NK-92 (cell line): ENCODE results near the gene CABLES1.

Experiments used
- DNase-seq: peaks from one replicate; lab custom pipeline; 2025; ENCODE audit not compliant: unreplicated experiment; lab: John Stamatoyannopoulos, UW

CABLES1 gene

DNA sequence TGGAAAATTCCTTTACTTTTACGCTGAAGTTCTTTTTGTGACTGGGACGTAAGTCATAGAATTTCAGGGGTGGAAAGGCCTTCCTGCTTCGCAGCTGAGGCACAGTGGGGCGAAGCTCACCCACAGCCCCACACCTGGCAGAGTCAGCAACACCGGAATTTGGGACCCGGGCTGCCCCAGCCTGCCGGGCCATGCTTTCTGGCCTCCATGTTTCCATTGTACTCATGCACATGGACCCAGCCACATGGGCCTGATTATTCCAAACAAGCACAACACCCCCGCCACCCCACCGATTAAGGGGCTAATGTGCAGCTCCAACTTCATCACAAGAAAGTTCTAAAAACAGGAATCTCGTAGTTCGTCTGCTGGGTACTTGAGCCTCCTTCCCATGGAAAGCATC, 82.5 kb downstream of the CABLES1 start:
- no peak for DNase-seq

DNA sequence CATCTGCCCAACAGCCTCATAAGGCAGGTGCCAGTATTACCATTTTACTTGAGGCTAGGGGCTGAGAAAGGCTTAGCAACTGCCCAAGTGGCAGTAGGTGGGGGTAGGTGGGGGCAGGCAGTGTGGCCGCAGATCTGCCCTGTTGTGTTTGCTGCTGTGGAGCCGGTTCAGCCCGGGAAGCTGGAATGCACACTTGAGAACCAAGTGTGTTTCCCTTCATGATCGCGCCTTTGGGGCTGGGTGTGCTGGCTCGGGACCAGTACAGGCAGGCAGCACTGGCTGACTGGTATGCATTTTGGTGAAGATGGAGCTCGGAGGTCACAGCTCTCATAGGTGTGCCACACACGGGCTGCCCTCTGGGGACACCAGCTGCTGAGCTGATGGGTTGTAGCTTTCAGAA, 85.1 kb downstream of the CABLES1 start:
- no peak for DNase-seq

DNA sequence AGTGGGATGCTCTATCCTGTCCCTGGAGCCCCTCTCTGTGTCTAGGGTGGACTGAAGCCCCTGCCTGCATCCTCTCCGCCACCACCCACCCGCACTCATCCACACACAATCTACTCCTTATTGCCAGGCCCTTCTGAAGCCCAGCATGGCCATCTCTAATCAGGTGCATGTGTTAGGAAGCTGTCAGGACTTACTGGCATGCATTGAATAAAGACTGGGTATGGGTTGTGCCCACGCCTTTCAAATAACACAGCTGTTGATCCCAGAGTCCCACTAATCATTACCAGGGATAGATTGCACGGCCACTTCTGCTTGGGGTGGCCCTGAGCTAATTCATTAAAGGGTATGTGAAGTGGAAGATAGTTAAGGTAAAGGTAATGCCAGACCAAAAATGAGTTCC, 88.4 kb downstream of the CABLES1 start:
- DNase-seq: no peak

DNA sequence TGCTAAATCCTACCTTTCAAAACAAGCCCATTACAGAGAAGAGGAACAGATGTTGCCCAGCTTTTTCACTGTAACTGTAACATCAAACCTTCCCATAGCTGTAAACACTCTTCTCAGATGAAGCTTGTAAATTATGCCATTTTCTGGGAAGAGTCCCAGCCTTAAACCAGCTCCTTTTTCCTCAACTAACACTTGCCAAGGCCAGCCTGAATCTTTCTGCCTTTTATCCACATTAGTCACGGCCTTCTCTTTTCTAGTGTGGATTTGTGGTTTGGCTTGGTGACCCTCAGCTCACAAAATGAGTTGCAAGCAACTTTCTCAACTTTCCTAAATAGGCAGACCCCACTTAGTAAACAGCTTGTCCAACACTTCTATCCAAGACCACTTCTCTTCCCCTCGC, 90.2 kb downstream of the CABLES1 start:
- DNase-seq: no peak

DNA sequence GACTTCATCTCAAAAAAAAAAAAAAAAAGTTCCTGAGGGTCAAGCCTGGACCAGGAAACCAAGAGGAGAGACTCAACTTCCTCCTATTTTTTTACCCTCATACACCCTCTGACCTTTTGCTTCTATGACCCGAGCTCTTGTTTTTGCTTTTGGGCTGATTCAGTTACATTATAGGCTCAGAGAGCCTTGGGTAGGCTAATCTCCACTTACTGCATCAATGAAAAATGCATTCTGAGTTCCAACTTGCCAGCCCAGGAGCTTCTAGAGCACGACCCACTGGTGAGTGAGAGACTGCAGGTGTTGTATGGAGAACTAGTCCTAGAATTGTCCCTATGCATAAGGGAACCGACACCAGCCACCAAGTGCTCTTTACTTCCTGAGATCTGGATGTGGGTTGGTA, 91.1 kb downstream of the CABLES1 start:
- no peak for DNase-seq

DNA sequence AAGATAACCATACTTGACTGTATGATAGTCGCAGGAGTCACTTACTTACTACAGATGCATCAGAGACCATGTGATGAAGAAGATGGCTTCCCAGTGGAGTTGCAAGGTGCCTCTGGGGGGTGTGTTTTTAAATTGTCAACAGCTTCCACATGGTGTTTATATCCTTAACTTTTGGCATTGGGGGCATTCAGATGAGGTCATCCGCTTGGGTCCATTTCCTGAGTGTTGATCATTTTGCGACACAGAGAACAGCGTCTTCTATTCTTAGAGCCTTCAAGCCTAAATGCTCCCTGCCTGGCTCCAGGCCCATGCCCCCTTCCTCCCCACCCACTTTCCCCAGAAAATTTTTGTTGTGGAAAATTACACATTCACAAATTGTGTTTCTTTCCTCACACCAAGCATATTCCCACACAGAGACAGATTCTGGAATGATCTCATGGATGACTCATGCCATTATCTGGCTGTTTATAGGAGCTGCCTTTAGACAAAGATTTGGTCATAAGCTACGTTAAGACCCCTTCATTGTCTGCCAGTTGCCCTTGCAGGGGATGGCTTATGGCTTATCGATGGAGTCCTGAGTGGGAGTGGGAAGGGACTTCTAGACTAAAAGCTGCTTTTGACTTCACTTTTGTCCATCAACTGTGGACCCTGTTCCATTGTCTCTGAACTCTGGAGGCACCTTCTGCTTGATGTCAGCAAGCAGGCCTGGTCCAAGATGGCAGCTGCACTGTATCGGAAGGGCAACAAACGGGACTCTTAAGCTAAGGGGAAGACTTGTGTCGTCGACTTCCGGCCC, 91.8 kb downstream of the CABLES1 start:
- DNase-seq: no peak

DNA sequence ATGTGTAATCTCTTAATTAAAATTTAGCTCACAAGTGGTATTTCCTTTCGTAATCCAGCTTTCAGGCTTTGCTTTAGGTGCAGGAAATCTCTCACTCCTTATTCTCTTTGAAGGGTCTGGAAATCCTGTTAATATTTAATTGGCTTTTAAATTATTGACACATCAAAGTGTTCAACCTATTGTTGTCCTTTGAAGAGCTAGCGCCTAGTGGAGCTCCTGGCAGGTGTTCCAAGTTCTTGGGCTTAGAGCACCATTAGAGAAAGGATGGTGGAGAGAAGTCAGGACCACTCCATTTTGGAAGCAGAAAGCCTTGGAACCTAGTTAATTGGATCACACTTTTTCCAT, 92.4 kb downstream of the CABLES1 start:
- DNase-seq: no peak

DNA sequence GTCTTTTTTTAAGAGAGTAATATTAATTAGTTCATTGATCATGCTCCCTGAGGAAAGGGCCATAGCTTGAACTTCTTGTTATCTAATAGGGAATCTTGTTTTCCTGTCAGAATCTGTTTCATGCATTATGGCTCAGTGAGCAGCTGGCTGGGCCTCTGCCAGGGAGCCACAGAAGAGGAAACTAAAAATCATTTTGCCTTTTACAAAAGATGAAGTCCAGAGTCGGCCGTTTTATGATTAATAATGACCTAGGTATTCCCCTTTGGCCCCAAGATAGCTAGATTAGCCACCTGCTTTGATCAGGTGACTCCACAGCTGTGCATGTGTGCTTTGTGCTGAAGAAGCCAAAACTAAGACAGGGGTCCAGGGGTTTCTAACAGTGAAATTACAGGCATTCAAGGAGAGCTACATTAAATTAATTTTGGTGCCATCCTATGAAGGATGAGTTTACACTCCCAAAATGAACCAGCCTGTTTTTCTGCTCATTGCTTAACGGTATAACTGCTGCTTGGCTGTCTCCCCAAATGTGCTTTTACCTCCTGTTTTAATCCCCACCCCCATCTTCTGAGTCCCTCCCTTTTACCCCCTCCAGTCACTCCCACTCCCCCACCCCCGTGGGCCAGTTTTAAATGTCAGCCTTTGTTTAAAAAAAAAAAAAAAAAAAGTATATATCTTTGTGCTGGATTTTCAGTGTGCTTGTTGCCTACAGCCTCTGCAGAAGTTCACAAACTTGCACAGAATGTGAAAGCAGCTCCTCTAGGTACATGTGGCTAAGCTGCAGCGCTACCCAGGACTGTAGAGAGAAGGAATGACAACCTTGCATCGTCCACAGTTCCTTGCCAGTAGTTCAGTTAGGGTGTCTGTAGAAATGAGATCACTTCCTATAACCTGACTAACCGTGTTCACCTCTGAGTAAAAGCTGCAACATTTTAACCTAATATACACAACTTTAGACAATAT, 93.1 kb downstream of the CABLES1 start:
- DNase-seq: no peak

DNA sequence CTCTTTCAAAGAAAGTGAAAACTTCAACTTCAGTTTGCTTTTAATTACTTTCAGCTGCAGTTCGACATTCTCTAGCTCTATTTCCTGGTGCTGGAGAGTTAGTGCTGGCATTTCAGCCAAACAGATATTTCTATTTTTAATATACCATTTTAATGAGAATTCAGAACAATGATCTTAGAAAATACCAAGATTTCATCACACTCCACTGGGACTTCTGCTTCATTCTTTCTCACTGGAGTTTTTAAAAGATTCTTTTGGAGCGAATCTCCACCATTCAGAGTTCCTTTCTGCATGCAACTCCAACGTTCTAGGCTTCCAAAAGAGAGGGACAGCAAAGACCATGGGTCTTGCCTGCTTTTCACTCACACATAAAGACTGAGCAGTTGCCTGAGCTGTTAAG, 94.2 kb downstream of the CABLES1 start:
- DNase-seq: no peak

DNA sequence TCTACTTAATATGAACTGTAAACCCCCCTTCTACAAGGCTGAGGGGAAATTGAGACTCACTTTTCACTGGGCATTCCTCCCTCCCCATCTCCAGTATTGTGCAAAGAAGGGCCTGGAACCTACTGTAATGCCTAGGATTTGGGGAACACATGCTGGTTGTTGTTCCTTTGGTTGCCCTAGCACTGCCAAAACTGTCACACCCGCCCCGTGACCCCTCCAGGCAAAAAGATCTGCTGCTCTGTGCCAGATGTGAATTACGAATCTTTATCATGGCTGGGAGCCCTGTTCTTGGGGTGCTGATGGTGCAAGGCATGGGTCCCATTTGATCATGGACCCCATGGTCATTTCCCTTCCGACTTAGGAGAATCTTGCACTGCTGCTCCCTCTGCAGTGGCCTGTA, 95.4 kb downstream of the CABLES1 start:
- no peak for DNase-seq

DNA sequence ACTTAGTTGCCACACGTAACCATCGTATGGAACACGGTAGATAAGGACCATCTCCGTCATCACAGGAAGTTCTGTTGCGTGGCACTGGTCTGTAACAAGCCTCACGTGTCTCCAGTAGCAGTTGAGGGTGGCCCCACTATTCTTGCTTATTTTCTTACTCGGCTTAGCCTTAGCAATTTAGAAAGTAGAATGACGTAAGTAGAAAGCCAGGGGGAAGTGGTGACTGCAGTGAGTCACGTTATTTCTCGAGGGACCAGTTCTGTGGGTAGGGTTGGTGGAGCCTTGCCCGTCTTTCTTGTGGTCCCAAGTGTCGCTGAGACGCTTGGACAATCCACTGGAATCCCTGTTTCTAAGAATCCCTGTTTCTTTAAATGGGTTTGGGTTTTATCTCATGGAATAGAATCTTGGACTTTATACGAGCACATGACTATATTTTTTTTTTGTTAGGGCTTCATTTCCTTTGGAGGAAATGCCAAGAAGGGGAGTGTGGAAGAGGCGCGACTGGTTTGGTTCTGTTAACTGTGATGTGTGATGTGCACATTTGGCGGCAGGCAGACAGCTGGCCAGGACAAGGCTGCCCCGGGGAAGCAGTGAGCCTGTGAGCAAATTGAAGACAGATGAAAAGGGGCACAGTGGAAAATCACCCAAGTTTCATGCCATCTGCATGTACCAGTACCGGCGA, 96.2 kb downstream of the CABLES1 start:
- no peak for DNase-seq

DNA sequence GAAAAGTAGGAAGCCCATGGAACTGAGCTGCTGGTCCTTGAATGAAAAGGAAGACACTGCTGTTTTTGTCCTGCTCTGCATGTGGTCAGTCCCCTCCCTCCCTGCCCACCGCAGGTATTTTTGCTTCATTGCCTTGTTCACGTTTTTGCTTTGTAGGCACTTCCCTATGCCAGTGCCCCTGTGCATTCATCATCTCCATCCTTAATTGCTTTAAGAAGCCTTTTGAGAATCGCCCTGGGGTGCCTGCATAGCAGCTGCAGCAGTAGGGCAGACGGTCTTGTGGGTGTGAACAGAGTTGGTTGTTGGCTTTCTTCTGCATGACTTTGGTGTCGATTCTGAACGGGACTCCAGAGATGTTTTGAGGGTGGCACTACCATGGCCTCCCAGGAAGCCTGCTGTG, 97.0 kb downstream of the CABLES1 start:
- DNase-seq: no peak

DNA sequence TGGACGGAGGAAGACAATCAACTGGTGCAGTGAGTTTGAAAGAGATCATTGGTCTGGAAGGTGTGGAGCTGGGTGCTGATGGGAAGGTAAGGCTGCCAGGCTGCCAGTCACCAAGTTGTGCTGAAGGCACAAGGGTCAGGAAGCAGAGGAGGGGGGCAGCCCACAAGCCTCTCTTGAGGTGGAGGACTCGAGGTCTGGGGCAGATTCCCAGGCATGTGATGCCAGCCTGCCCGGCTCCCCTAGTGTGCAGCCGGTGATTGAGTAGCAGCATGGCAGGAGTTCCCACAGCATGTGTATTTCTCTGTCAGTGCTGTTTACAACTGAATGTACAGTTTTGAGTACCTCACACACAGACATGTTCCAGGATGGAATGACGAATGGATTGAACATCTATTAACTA, 99.3 kb downstream of the CABLES1 start:
- DNase-seq: no peak

DNA sequence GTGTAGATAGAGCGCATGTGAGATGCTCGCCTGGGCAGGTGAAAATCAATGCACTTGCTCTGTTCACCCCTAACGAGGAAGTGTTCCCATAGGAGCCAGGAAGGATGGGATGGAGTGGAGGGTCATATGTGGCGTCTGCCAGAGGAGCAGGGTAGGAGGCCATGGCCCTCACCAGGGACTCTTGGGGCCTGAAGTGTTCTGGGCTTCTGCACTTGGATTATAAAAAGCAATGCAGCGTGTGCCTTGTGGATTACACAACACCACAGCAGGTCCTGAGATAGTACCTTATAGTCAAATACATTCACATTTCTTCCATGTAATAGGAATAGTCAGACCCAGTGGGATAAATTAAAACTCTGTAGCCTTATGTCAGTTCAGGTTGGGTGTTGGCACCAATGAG, 100.1 kb downstream of the CABLES1 start:
- no peak for DNase-seq

DNA sequence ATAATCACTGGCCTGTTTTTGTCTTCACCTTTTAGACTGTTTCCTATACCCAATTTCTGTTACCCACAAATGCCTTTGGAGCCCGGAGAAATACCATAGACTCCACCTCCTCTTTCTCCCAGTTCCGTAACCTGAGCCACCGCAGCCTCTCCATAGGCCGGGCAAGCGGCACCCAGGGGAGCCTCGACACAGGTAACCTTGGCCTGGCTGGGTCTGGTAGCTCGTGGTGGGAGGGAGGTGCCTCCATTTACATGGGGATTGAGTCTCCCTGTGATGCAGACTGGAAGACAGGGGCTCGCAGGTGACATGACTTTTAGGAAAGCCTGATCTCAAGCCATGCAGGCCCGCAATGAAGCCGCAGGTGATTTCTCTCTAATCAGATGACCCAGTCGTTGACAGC, 100.6 kb downstream of the CABLES1 start:
- no peak for DNase-seq

DNA sequence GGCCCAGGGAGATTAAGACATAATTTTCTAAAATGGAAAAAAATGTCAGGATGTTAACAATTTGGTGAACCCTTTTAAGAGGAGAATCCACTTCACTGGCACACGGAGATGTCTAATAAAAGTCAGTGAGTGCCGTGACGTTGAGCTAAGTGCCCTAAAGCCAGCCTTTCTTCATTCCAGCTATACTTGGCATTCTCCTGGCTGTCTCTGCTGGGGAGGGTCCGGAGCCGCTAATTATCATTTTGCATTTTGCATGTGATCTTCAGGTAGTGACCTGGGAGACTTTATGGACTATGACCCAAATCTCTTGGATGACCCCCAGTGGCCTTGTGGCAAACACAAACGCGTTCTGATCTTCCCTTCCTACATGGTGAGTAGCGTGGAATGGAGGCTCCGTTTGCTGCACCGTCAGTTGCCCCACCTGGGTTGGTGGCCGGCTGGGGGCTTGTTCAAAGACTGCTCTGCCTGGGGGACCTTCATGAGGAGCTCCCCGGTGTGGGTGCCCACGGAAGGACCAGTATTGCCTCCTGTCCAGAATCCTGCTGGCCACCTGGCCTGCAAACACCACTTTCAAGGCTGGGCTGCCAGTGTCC, 101.7 kb downstream of the CABLES1 start:
- DNase-seq: no peak

DNA sequence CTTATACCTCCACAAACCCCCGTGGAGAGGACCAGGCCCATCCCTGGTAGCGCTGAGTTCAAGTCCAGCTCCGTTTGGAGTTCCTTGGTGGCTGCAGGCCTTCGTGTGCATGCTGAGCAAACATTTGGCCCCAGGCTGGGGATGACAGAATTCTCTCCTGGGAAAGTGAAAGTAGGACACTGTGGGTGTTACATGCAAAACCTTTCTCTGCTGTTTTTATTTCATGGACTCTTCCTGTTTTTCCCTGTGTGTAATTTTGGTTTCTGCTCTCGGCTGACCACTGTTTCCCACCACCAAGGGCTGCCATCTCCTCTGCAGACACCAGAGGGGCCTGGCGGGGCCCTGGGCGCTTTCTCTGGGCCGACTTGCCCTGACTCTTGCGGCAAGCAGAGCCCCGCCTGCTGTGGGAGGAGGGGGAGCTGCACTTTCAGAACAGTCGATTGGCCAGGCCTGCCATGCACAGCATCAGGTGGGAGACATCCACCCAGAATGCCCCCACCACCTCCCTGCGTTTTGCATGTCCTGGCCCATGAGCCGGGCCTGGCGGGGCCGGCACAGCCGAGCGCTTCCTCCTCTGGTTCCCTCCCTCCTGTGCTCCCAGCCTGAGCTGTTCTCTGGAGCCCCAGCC, 102.4 kb downstream of the CABLES1 start:
- DNase-seq: no peak

DNA sequence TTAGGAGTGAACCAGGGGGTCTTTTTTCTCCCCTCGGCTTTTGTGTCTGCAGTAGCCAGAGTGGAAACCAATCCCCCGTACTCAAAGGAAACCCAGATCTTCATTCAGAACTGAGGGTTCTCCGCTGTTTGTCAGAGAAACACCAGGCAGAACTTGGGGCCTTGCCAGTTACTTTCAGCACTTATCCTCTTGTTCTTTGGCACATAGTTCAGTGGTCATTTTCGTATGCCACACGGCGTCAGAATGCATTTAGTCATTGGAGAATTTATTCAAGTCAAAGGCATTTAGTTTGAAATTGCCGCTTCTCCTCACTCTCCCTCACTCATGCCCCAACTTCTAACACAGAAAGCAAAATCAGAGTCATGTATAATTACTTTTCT, 102.9 kb downstream of the CABLES1 start:
- no peak for DNase-seq

DNA sequence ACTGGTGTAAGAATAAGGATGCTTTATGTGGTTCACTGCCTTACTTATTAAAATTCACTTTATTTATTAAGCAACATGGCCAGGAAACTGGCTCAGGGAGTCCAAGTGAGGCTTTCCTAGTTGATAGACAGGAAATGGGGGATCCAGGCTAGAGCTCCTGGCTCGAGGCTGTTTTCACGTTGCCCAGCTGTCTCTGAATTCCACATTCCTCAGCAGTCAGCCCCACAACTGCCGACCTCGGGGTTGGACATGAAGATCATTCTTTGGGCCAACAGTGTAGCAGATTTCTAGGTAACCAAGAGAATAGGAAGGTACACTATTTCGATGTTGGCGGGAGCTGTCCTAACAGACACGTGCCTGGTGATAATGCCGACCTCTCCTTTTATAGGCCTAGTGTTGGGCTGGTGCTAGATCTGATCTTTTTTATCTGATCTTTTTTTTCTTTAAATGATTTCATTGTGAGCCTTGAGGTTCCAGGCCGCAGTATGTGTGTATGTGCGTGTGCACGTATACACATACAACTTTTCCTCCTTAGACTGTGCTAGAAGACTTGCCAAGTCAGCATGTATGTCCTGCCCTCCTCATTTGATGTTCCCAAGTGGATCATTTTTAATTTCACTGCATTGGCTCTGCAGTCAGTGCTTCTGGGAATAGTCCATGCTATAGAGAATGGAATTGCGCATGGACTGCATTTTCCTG, 103.5 kb downstream of the CABLES1 start:
- no peak for DNase-seq

DNA sequence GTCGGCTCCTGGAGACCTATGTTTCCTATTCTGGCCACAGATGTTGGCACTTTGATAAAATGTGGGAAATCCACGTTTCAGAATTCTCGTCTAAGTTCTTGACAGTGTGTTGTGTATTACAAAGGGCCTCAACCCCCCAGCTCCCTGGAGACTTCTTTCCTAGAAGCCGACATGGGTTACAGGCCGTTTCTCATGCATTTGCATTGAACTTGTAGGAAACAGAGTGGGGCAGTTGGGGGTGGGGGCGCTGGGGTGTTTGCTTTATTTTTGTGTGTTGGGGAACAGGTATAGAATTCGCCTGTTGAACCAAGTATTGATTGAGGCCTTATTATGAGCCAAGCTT, 104.0 kb downstream of the CABLES1 start:
- no peak for DNase-seq
